SK-N-MC (cell line): ENCODE measurements around the gene IPO11.
"Not testable (repeated sequence)": the region's sequence is repeated elsewhere in the genome, so short reads cannot be mapped to it uniquely, and the experiment has no call there.

Experiments used
- EZH2 ChIP-seq: fragments of 200-600 bp; sonication (generic); IDR thresholded peaks from one replicate; pipeline ENCODE4 v1.6.1; 2017; ENCODE audit warnings: antibody characterized with exemption
- FOXP2 ChIP-seq: optimal IDR thresholded peaks from 2 replicates; pipeline ENCODE3; 2011; ENCODE audit warnings: mild to moderate bottlenecking, moderate library complexity; ENCODE audit not compliant: insufficient read depth; ENCODE audit errors: extremely low read length, control extremely low read depth
- POLR2AphosphoS5 ChIP-seq: IDR thresholded peaks from 2 replicates; pipeline ENCODE4 v1.6.1; 2012; ENCODE audit warnings: mild to moderate bottlenecking, low read depth, low read length, borderline replicate concordance

- TF ChIP-seq POLR2AphosphoS5, FOXP2, EZH2: not testable (repeated sequence)
Measured at GRCh38 chr5:62508760-62509159, 96.2 kb downstream of the IPO11 start.
